Mesenchymal stem cell (in vitro differentiated cells and primary cell): ENCODE data around the gene FOXA3.

ENCODE experiments used
- DNase-seq: peaks from one replicate; pipeline ENCODE4 v3.0.0-alpha.2; 2013
- H2AFZ ChIP-seq: one replicate; pipeline ENCODE4 v1.6.1; 2013; ENCODE audit warnings: low read depth, mild to moderate bottlenecking, control low read depth, inconsistent platforms, low read length, moderate library complexity
- H2AK5ac ChIP-seq: 2 replicates; pipeline ENCODE4 v1.6.1; 2013; ENCODE audit warnings: low read length, moderate library complexity, mild to moderate bottlenecking, inconsistent platforms; ENCODE audit not compliant: severe bottlenecking
- H2BK120ac ChIP-seq: one replicate; pipeline ENCODE4 v1.6.1; 2013; ENCODE audit warnings: low read depth, mild to moderate bottlenecking, inconsistent platforms, low read length, moderate library complexity
- H2BK12ac ChIP-seq, 2 experiments: one replicate each; pipeline ENCODE4 v1.6.1; 2013; ENCODE audit warnings: inconsistent platforms in 2 of 2, low read length in 2 of 2, mild to moderate bottlenecking in 2 of 2, moderate library complexity in 2 of 2, control low read depth in 1 of 2
- H2BK15ac ChIP-seq: one replicate; pipeline ENCODE4 v1.6.1; 2013; ENCODE audit warnings: mild to moderate bottlenecking, low read depth, inconsistent platforms; ENCODE audit not compliant: poor library complexity, severe bottlenecking
- H2BK5ac ChIP-seq: 2 replicates; pipeline ENCODE4 v1.6.1; 2013; ENCODE audit warnings: low read depth, mild to moderate bottlenecking, low read length, control low read depth, inconsistent platforms; ENCODE audit not compliant: poor library complexity, severe bottlenecking
- H3K14ac ChIP-seq, 2 experiments: one replicate each; pipeline ENCODE4 v1.6.1; 2013; ENCODE audit warnings: inconsistent platforms in 2 of 2, low read length in 2 of 2, control low read depth in 1 of 2, mild to moderate bottlenecking in 1 of 2, moderate library complexity in 1 of 2
- H3K18ac ChIP-seq, 2 experiments: one replicate each; pipeline ENCODE4 v1.6.1; 2013; ENCODE audit warnings: inconsistent platforms in 2 of 2, low read length in 2 of 2, control low read depth in 1 of 2, low read depth in 1 of 2, mild to moderate bottlenecking in 1 of 2
- H3K23ac ChIP-seq, 2 experiments: one replicate each; pipeline ENCODE4 v1.6.1; 2013; ENCODE audit warnings: inconsistent platforms in 2 of 2, low read length in 2 of 2, mild to moderate bottlenecking in 2 of 2, moderate library complexity in 2 of 2, control low read depth in 1 of 2
- H3K27ac ChIP-seq: 2 replicates; pipeline ENCODE4 v1.5.1; 2013; ENCODE audit warnings: mild to moderate bottlenecking, moderate library complexity, low read length, control low read depth, inconsistent platforms; ENCODE audit not compliant: poor library complexity, severe bottlenecking
- H3K27me3 ChIP-seq, 2 experiments: 2 replicates each; pipeline versions ENCODE4 v1.6.1 to v1.7.0; 2013; ENCODE audit warnings: low read length in 2 of 2, mild to moderate bottlenecking in 2 of 2, moderate library complexity in 2 of 2, control low read depth in 1 of 2, inconsistent platforms in 1 of 2; ENCODE audit not compliant: control insufficient read depth in 1 of 2, insufficient read depth in 1 of 2
- H3K36me3 ChIP-seq, 2 experiments: 2 replicates each; pipeline versions ENCODE4 v1.6.1 to v1.7.0; 2013; ENCODE audit warnings: low read length in 2 of 2, control low read depth in 1 of 2, inconsistent platforms in 1 of 2, low read depth in 1 of 2, mild to moderate bottlenecking in 1 of 2; ENCODE audit not compliant: insufficient read depth in 2 of 2, control insufficient read depth in 1 of 2
- H3K4ac ChIP-seq, 2 experiments: one replicate each; pipeline ENCODE4 v1.6.1; 2013; ENCODE audit warnings: inconsistent platforms in 2 of 2, low read length in 2 of 2, mild to moderate bottlenecking in 2 of 2, moderate library complexity in 2 of 2, control low read depth in 1 of 2, low read depth in 1 of 2
- H3K4me1 ChIP-seq: 2 replicates; pipeline ENCODE4 v1.6.1; 2013; ENCODE audit warnings: low read depth, low read length, control low read depth; ENCODE audit not compliant: control insufficient read depth, insufficient read depth
- H3K4me2 ChIP-seq: 2 replicates; pipeline ENCODE4 v1.6.1; 2013; ENCODE audit warnings: low read length, mild to moderate bottlenecking, inconsistent platforms; ENCODE audit not compliant: poor library complexity, severe bottlenecking
- H3K4me3 ChIP-seq, 2 experiments: 2 replicates each; pipeline versions ENCODE4 v1.5.1 to v1.7.0; 2013; ENCODE audit warnings: low read length in 2 of 2, mild to moderate bottlenecking in 2 of 2, control low read depth in 1 of 2, low read depth in 1 of 2; ENCODE audit not compliant: insufficient read depth in 1 of 2
- H3K79me1 ChIP-seq: replicated peaks from 2 replicates; pipeline ENCODE4 v1.6.1; 2013; ENCODE audit warnings: mild to moderate bottlenecking, control low read depth, low read length, inconsistent platforms; ENCODE audit not compliant: poor library complexity, severe bottlenecking
- H3K9ac ChIP-seq: 2 replicates; pipeline ENCODE4 v1.7.0; 2013; ENCODE audit warnings: mild to moderate bottlenecking, low read length, moderate library complexity
- H3K9me3 ChIP-seq: 2 replicates; pipeline ENCODE4 v1.7.0; 2013; ENCODE audit warnings: mild to moderate bottlenecking, low read length; ENCODE audit not compliant: control insufficient read depth
- H4K8ac ChIP-seq: one replicate; pipeline ENCODE4 v1.6.1; 2013; ENCODE audit warnings: inconsistent platforms, mild to moderate bottlenecking, low read length, moderate library complexity
- H4K91ac ChIP-seq: one replicate; pipeline ENCODE4 v1.6.1; 2013; ENCODE audit warnings: mild to moderate bottlenecking, low read length, inconsistent platforms
- WGBS: methylation state at CpG from one replicate; pipeline ENCODE4 v1.1.7; 2013; ENCODE audit warnings: mixed read lengths; 5-methylcytosine and 5-hydroxymethylcytosine counted together

The FOXA3 gene

DNA sequence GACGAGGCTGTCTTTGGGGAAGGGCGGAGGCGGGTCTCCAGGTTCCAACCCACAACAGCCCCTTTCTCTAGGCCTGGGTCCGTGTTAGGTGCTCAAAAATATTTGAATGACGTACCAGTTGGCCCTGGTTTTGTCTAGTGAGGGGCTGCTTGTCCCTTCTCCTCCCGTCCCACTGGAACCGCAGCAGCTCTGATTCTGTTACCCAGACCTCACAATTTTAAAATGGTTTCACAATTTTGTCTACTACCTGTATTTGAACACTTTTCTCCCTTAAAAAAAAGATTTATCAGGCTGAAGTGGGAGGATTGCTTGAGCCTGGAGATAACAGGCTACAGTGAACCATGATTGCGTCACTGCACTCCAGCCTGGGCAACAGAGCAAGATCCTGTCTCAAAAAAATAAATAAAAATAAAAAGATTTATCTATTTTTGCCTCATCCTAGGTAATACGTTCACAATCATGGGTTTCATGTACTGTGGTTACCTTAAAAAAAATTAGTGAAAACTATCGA, 23.1 kb downstream of the FOXA3 start:
- Histone ChIP-seq H3K9me3 (no peaks in the 10 kb centered on the region), H3K4me3 (peak overlapping the region; percentile 26 to 88), H3K27me3 (no peaks in the 10 kb centered on the region), H3K23ac (no peak overlapping the region), H3K27ac (no peak overlapping the region), H3K18ac (peak overlapping the region; percentile 16 to 31), H3K9ac (peak overlapping the region; percentile 99), H2BK12ac (no peak overlapping the region), H4K91ac (no peak overlapping the region), H2BK120ac (no peak overlapping the region), H2BK15ac (no peak overlapping the region), H2AFZ (peak overlapping the region; percentile 46), H4K8ac (peak overlapping the region; percentile 78), H3K14ac (no peak overlapping the region), H2BK5ac (no peak overlapping the region), H3K79me1 (peaks cover 21% of the 10 kb centered on the region), H3K4me1 (peaks cover 34% of the 10 kb centered on the region), H3K36me3 (peaks cover 17 to 43% of the 10 kb centered on the region in 2 experiments), H3K4ac (peak overlapping the region; percentile 18 to 85), H2AK5ac (no peak overlapping the region), H3K4me2 (peak overlapping the region; percentile 80)
- DNase-seq: no peak
- 52% methylated on average over 9 of the region's 10 CpGs for WGBS

- H2BK12ac ChIP-seq: no peak overlapping the region
- H2BK120ac ChIP-seq: no peak overlapping the region
- H2AFZ ChIP-seq: no peak overlapping the region
- H3K4ac ChIP-seq: no peak overlapping the region
- H3K4me2 ChIP-seq: no peak overlapping the region
- H3K79me1 ChIP-seq: peaks cover 14% of the 10 kb centered on the region
- no peak overlapping the region for H2BK15ac ChIP-seq
- H3K36me3 ChIP-seq: peaks cover 11 to 39% of the 10 kb centered on the region in 2 experiments
- H3K27ac ChIP-seq: no peak overlapping the region
- H4K91ac ChIP-seq: no peak overlapping the region
- peaks cover 15% of the 10 kb centered on the region for H3K4me1 ChIP-seq
- no peak for DNase-seq
- 80% methylated on average over 5 of the region's 6 CpGs for WGBS
- no peak overlapping the region for H2BK5ac ChIP-seq
- no peak overlapping the region for H3K4me3 ChIP-seq
- H3K9ac ChIP-seq: no peak overlapping the region
- no peak overlapping the region for H4K8ac ChIP-seq
- H3K23ac ChIP-seq: no peak overlapping the region
- H3K18ac ChIP-seq: no peak overlapping the region
- no peaks in the 10 kb centered on the region for H3K27me3 ChIP-seq
- H2AK5ac ChIP-seq: no peak overlapping the region
- H3K14ac ChIP-seq: no peak overlapping the region
- H3K9me3 ChIP-seq: no peaks in the 10 kb centered on the region
Observed at GRCh38 chr19:45889210-45889885, 25.2 kb downstream of the FOXA3 start.

DNA sequence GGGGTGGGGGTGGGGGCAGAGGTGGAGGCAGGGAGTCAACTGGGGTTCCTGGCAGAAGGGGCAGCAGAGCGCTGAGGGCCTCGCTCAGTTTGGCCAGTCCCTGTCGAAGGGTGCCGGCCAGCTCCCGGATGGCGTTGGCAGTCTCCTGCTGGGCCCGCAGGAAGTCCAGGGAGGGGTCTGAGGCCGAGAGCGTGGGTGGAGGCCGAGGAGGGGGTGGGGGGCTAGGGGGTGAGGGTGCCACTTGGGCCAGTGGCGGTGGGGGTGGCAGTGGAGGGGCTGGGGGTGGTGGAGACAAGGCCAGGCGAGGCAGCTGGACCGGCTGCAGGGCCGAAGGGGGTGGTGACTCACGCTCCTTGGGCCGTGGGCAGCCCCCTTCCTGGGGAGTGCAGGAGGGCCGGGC, 26.8 kb downstream of the FOXA3 start:
- no peak overlapping the region for H4K91ac ChIP-seq
- H3K4me2 ChIP-seq: no peak overlapping the region
- no peak overlapping the region for H2BK15ac ChIP-seq
- H4K8ac ChIP-seq: no peak overlapping the region
- no peak overlapping the region for H3K4me3 ChIP-seq
- H2AK5ac ChIP-seq: no peak overlapping the region
- H3K79me1 ChIP-seq: peaks cover 16% of the 10 kb centered on the region
- no peak overlapping the region for H3K18ac ChIP-seq
- no peak overlapping the region for H3K9ac ChIP-seq
- peaks cover 2% of the 10 kb centered on the region for H3K4me1 ChIP-seq
- peaks cover 20 to 42% of the 10 kb centered on the region in 2 experiments for H3K36me3 ChIP-seq
- no peak for DNase-seq
- no peak overlapping the region for H2BK12ac ChIP-seq
- no peak overlapping the region for H2BK120ac ChIP-seq
- H3K4ac ChIP-seq: no peak overlapping the region
- no peak overlapping the region for H3K14ac ChIP-seq
- 89% methylated on average over 12 of the region's 17 CpGs for WGBS
- no peak overlapping the region for H2BK5ac ChIP-seq
- H3K23ac ChIP-seq: no peak overlapping the region
- H3K27ac ChIP-seq: no peak overlapping the region
- no peak overlapping the region for H2AFZ ChIP-seq
- no peaks in the 10 kb centered on the region for H3K27me3 ChIP-seq
- H3K9me3 ChIP-seq: no peaks in the 10 kb centered on the region

DNA sequence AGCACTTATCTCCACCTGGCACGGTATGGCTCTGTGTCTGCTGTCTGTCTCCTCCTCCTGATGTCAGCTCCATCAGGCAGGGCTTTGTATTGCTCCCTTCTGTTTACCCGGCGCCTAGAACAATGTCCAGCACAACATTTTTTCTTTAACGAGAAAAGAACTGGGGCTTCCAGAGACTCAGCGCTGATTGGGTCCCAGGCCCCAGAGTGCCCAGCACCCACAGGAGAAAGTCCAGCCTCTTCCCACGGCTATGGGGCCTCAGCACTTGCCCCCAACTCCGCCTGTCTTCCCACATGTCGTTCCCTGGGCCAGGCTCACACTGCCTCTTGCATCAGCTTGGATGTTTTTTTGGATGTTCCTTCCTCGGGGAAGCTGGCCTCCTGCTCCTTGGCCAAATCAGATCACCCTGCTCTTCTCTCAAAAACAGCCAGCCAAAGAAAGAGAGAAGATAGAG, 31.4 kb downstream of the FOXA3 start:
- H3K9ac ChIP-seq: no peak overlapping the region

More for the DNA sequence above, 31.4 kb downstream of the FOXA3 start:
- Histone ChIP-seq H2BK120ac (no peak overlapping the region), H2BK15ac (no peak overlapping the region), H3K4me3 (no peak overlapping the region), H3K4me1 (peaks cover 2% of the 10 kb centered on the region), H3K4me2 (no peak overlapping the region), H2AK5ac (no peak overlapping the region), H3K36me3 (peaks cover 44 to 63% of the 10 kb centered on the region in 2 experiments), H3K23ac (no peak overlapping the region), H2BK5ac (no peak overlapping the region), H3K4ac (no peak overlapping the region), H2BK12ac (no peak overlapping the region), H3K27ac (no peak overlapping the region), H3K18ac (no peak overlapping the region), H3K27me3 (no peaks in the 10 kb centered on the region), H3K9me3 (no peaks in the 10 kb centered on the region), H3K14ac (no peak overlapping the region), H3K79me1 (peaks cover 27% of the 10 kb centered on the region), H4K91ac (no peak overlapping the region), H4K8ac (no peak overlapping the region), H2AFZ (no peak overlapping the region)
- 85% methylated on average over 8 of the region's 9 CpGs for WGBS
- DNase-seq: no peak
